ENCODE results near the gene STAC3.

STAC3 gene

GRCh38 chr12:57254506-57255280 is 3.7 kb upstream of the STAC3 start:
- no peak for DNase-seq (ENCODE audit: low spot score)

GRCh38 chr12:57250541-57250940 is 446 bp downstream of the STAC3 start:
- no peak for DNase-seq (ENCODE audit: low spot score)

- no peak for DNase-seq (ENCODE audit: low spot score)
Observed at GRCh38 chr12:57248934-57249742, 1.8 kb downstream of the STAC3 start.

GRCh38 chr12:57247041-57247440 is 3.9 kb downstream of the STAC3 start:
- DNase-seq (ENCODE audit: low spot score): no peak

GRCh38 chr12:57244312-57244696 is 6.7 kb downstream of the STAC3 start:
- no peak for DNase-seq (ENCODE audit: low spot score)

GRCh38 chr12:57243521-57244311 is 7.3 kb downstream of the STAC3 start:
- DNase-seq (ENCODE audit: low spot score): peak; percentile 79

- DNase-seq (ENCODE audit: low spot score): peak; percentile 41
Observed at GRCh38 chr12:57242691-57243454, 8.1 kb downstream of the STAC3 start.

- DNase-seq (ENCODE audit: low spot score): no peak
Observed at GRCh38 chr12:57242329-57242690, 8.7 kb downstream of the STAC3 start.

- DNase-seq (ENCODE audit: low spot score): peak; percentile 17
Observed at GRCh38 chr12:57241402-57242310, 9.3 kb downstream of the STAC3 start.

- DNase-seq (ENCODE audit: low spot score): peak; percentile 50
Observed at GRCh38 chr12:57240926-57241401, 10.0 kb downstream of the STAC3 start.

- DNase-seq (ENCODE audit: low spot score): peak; percentile 75
Observed at GRCh38 chr12:57240066-57240921, 10.7 kb downstream of the STAC3 start.

GRCh38 chr12:57239587-57240065 is 11.4 kb downstream of the STAC3 start:
- DNase-seq (ENCODE audit: low spot score): peak; percentile 23

- DNase-seq (ENCODE audit: low spot score): peak; percentile 96
Observed at GRCh38 chr12:57238854-57239554, 12.0 kb downstream of the STAC3 start.

- peak; percentile 39 for DNase-seq (ENCODE audit: low spot score)
Observed at GRCh38 chr12:57237932-57238853, 12.8 kb downstream of the STAC3 start.

GRCh38 chr12:57237596-57237931 is 13.4 kb downstream of the STAC3 start:
- no peak for DNase-seq (ENCODE audit: low spot score)

GRCh38 chr12:57236925-57237595 is 13.9 kb downstream of the STAC3 start:
- DNase-seq (ENCODE audit: low spot score): peak; percentile 16
